ENCODE data around the gene BAK1.

GRCh38 chr6:33585403-33586107 lies 5.5 kb upstream of the BAK1 start:
- TF ChIP-seq, protein P1, sequence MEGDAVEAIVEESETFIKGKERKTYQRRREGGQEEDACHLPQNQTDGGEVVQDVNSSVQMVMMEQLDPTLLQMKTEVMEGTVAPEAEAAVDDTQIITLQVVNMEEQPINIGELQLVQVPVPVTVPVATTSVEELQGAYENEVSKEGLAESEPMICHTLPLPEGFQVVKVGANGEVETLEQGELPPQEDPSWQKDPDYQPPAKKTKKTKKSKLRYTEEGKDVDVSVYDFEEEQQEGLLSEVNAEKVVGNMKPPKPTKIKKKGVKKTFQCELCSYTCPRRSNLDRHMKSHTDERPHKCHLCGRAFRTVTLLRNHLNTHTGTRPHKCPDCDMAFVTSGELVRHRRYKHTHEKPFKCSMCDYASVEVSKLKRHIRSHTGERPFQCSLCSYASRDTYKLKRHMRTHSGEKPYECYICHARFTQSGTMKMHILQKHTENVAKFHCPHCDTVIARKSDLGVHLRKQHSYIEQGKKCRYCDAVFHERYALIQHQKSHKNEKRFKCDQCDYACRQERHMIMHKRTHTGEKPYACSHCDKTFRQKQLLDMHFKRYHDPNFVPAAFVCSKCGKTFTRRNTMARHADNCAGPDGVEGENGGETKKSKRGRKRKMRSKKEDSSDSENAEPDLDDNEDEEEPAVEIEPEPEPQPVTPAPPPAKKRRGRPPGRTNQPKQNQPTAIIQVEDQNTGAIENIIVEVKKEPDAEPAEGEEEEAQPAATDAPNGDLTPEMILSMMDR (IDR thresholded peaks at IDR 0.05), result peak; percentile 97 to 100 (median 99)
- TF ChIP-seq EP300 (IDR thresholded peaks at IDR 0.05; ENCODE audit: low read depth) (no peak), POLR2A (IDR thresholded peaks at IDR 0.05) (no peak)

Measured in transverse colon (tissue), 3 donors.